Smooth muscle cell (in vitro differentiated cells): ENCODE data around the gene SERPINE3. TPM values are rescaled to one million over a fixed set of nuclear protein-coding genes. Genes with fewer than 3 reads are reported as not detected.

ENCODE experiments used
- DNase-seq: peaks from one replicate; lab custom pipeline; 2025; ENCODE audit not compliant: unreplicated experiment; lab: John Stamatoyannopoulos, UW
- H2AFZ ChIP-seq: fragments of 200-600 bp; sonication (generic); 2 replicates; pipeline ENCODE4 v1.6.0; 2016; ENCODE audit warnings: antibody characterized with exemption, low read depth, mild to moderate bottlenecking
- H3F3A ChIP-seq: fragments of 200-600 bp; sonication (generic); 2 replicates; pipeline ENCODE4 v1.6.0; 2017; ENCODE audit warnings: antibody characterized with exemption, low read depth
- H3K27ac ChIP-seq: fragments of 200-600 bp; sonication (generic); 2 replicates; pipeline ENCODE4 v1.5.1; 2016; ENCODE audit warnings: low read depth, mild to moderate bottlenecking
- H3K27me3 ChIP-seq: fragments of 200-600 bp; sonication (generic); 2 replicates; pipeline ENCODE4 v1.6.1; 2016; ENCODE audit warnings: low read depth, mild to moderate bottlenecking
- H3K36me3 ChIP-seq: fragments of 200-600 bp; sonication (generic); 2 replicates; pipeline ENCODE4 v1.5.1; 2016; ENCODE audit warnings: low read depth
- H3K4me1 ChIP-seq: fragments of 200-600 bp; sonication (generic); 2 replicates; pipeline ENCODE4 v1.5.1; 2016; ENCODE audit warnings: low read depth
- H3K4me2 ChIP-seq: fragments of 200-600 bp; sonication (generic); 2 replicates; pipeline ENCODE4 v1.6.0; 2016; ENCODE audit warnings: mild to moderate bottlenecking
- H3K4me3 ChIP-seq: fragments of 200-600 bp; sonication (generic); 2 replicates; pipeline ENCODE4 v1.5.1; 2016; ENCODE audit warnings: mild to moderate bottlenecking
- H3K79me2 ChIP-seq: fragments of 200-600 bp; sonication (generic); 2 replicates; pipeline ENCODE4 v1.6.0; 2016; ENCODE audit warnings: low read depth, mild to moderate bottlenecking
- H3K9ac ChIP-seq: fragments of 200-600 bp; sonication (generic); 2 replicates; pipeline ENCODE4 v1.6.0; 2016; ENCODE audit warnings: low read depth
- H3K9me3 ChIP-seq: fragments of 200-600 bp; sonication (generic); replicated peaks from 2 replicates; pipeline ENCODE4 v1.5.1; 2016; ENCODE audit warnings: low read depth
- H4K20me1 ChIP-seq: fragments of 200-600 bp; sonication (generic); 2 replicates; pipeline ENCODE4 v1.6.0; 2016; ENCODE audit warnings: low read depth
- WGBS: methylation state at CpG from one replicate; pipeline ENCODE4 v1.1.7; 2016; ENCODE audit warnings: low lambda C conversion rate; 5-methylcytosine and 5-hydroxymethylcytosine counted together
- polyA plus RNA-seq: library from polyadenylated mRNA; unstranded; fragments of >200 nt; fragmentation: Nextera tagmentation; extraction: Ambion mirVana; gene quantifications from 2 replicates; pipeline ENCODE4 v1.2.1, GENCODE V29; 2016
- total RNA-seq: library from RNA; depleted of rRNA; stranded (reverse); fragments of >200 nt; gene quantifications from 2 replicates; pipeline ENCODE4 v1.2.3, GENCODE V29; 2014
- TF ChIP-seq, protein P1 (sequence below): fragments of 200-600 bp; sonication (generic); IDR thresholded peaks from 2 replicates; pipeline ENCODE4 v1.5.1; 2017; ENCODE audit warnings: borderline replicate concordance, mild to moderate bottlenecking, antibody characterized with exemption; ENCODE audit not compliant: insufficient read depth, poor library complexity, severe bottlenecking

The SERPINE3 gene
- total and polyA plus RNA-seq, 2 experiments from 2014 or later, result not detected

DNA sequence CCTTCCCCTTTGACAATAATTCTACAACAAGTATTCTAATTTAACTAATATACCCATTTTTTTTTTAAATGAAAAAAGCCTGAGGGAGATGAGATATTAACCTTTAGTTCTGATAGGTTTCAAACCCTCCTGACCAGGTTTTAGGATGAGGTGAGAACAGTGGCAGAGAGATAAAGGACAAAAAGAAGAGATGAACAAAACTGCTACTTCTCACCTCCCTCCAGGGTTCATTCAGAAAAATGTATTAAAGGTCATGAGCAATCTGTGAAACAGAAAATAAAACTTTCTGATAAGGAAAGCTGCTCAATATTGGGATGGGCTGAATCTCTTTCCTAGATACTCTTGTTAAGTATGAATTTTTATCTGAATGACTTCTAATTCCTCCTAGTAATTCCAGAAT lies 24.1 kb downstream of the SERPINE3 start:
- DNase-seq, result no peak
- H3K36me3 ChIP-seq, result peaks cover 26% of the 10 kb centered on the region
- H3K27ac ChIP-seq, result no peak overlapping the region
- H3K4me1 ChIP-seq, result no peaks in the 10 kb centered on the region
- no peak overlapping the region for H3K4me2 ChIP-seq
- peaks cover 6% of the 10 kb centered on the region for H4K20me1 ChIP-seq
- no peak overlapping the region for H2AFZ ChIP-seq
- TF ChIP-seq, protein P1, sequence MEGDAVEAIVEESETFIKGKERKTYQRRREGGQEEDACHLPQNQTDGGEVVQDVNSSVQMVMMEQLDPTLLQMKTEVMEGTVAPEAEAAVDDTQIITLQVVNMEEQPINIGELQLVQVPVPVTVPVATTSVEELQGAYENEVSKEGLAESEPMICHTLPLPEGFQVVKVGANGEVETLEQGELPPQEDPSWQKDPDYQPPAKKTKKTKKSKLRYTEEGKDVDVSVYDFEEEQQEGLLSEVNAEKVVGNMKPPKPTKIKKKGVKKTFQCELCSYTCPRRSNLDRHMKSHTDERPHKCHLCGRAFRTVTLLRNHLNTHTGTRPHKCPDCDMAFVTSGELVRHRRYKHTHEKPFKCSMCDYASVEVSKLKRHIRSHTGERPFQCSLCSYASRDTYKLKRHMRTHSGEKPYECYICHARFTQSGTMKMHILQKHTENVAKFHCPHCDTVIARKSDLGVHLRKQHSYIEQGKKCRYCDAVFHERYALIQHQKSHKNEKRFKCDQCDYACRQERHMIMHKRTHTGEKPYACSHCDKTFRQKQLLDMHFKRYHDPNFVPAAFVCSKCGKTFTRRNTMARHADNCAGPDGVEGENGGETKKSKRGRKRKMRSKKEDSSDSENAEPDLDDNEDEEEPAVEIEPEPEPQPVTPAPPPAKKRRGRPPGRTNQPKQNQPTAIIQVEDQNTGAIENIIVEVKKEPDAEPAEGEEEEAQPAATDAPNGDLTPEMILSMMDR, result no peak
- no peaks in the 10 kb centered on the region for H3K79me2 ChIP-seq
- no peaks in the 10 kb centered on the region for H3K27me3 ChIP-seq
- no peak overlapping the region for H3K4me3 ChIP-seq
- peaks cover 8% of the 10 kb centered on the region for H3F3A ChIP-seq
- H3K9me3 ChIP-seq, result no peaks in the 10 kb centered on the region
- H3K9ac ChIP-seq, result no peak overlapping the region

DNA sequence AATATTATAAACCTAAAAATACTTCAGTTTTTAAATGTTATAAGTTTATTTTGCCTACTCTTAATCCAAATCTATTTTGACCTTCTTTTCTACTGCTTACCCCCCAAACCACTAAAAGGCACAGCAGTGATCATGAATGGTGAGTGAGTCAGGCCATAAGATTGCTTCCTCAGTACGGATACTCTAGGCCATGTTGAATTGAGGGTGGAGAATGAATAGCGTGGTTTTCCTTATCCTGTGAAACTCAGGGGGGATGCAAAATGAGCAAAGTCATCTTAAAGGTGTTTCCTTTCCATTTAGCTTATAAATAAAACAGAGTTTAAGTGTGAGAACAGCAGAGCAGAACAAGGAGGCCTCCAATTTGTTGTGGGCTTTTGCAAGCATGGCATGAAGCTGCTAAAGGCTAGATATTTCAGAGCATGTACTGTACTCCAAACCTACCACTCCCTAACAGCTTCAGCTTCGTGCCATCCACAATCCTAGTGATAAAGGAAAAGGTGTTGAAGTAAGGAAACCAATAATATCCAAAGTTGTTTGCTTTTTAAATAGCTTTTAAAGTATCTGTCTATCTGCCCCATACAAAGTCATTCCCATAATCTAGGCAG lies 25.0 kb downstream of the SERPINE3 start:
- H4K20me1 ChIP-seq, result peaks cover 6% of the 10 kb centered on the region
- no peaks in the 10 kb centered on the region for H3K79me2 ChIP-seq
- no peak overlapping the region for H2AFZ ChIP-seq
- H3F3A ChIP-seq, result peaks cover 8% of the 10 kb centered on the region
- DNase-seq, result no peak
- TF ChIP-seq, protein P1, result no peak
- 53% methylated on average over 3 of the region's 3 CpGs for WGBS
- H3K4me3 ChIP-seq, result no peak overlapping the region
- no peak overlapping the region for H3K4me2 ChIP-seq
- no peaks in the 10 kb centered on the region for H3K4me1 ChIP-seq
- peak overlapping the region; percentile 6 for H3K27ac ChIP-seq
- H3K9me3 ChIP-seq, result no peaks in the 10 kb centered on the region
- no peaks in the 10 kb centered on the region for H3K27me3 ChIP-seq
- peaks cover 28% of the 10 kb centered on the region for H3K36me3 ChIP-seq
- H3K9ac ChIP-seq, result no peak overlapping the region

DNA sequence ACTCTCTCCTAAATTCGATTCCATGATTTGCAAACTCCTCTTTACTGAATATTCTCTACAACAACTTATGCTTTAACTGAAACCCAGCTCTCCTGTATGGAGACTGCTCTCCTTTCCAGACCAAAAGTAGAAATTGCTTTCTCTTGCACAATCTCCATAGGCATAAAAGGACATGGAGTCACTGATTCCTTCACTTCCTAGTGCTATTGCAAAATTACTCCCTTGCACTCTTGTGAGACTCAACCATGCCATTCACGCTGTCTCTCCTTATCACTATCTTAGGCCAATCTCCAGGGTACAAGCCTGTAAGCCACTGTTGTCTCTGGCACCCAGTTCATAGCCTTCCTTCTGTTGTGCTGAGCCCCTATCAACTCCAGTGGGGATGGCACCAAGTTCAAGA lies 30.6 kb downstream of the SERPINE3 start:
- H3K36me3 ChIP-seq, result peaks cover 50% of the 10 kb centered on the region
- peaks cover 30% of the 10 kb centered on the region for H4K20me1 ChIP-seq
- H3K27ac ChIP-seq, result no peak overlapping the region
- H3K27me3 ChIP-seq, result no peaks in the 10 kb centered on the region
- H3K9ac ChIP-seq, result no peak overlapping the region
- no peak overlapping the region for H3K4me2 ChIP-seq
- no peak for DNase-seq
- TF ChIP-seq, protein P1, result no peak
- H3K4me1 ChIP-seq, result no peaks in the 10 kb centered on the region
- 76% methylated on average over 2 of the region's 2 CpGs for WGBS
- no peaks in the 10 kb centered on the region for H3F3A ChIP-seq
- H2AFZ ChIP-seq, result no peak overlapping the region
- H3K9me3 ChIP-seq, result no peaks in the 10 kb centered on the region
- no peak overlapping the region for H3K4me3 ChIP-seq
- H3K79me2 ChIP-seq, result no peaks in the 10 kb centered on the region

DNA sequence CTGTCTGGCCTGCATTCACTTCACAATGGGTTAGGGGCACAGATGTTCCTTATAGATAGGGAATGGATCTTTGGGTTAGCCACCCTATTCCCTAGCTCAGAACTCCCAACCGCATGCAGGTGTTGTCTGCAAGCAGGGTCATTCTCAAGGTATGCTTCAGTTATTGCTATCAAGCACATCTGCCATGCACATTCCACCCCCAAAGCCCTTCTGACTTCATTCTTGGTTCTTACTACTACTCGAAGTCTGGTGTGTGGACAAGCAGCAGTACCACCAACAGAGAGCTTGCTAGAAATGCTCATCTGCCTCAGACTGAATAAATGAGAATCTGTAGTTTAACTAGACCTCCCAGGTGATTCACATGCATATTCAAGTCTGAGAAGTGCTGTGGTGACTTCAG lies 31.3 kb downstream of the SERPINE3 start:
- peaks cover 28% of the 10 kb centered on the region for H4K20me1 ChIP-seq
- TF ChIP-seq, protein P1, result no peak
- H3F3A ChIP-seq, result no peaks in the 10 kb centered on the region
- no peaks in the 10 kb centered on the region for H3K79me2 ChIP-seq
- no peak overlapping the region for H3K4me3 ChIP-seq
- no peaks in the 10 kb centered on the region for H3K4me1 ChIP-seq
- no peak overlapping the region for H3K9ac ChIP-seq
- no peaks in the 10 kb centered on the region for H3K9me3 ChIP-seq
- WGBS, result 95% methylated on average over 2 of the region's 2 CpGs
- H3K27me3 ChIP-seq, result no peaks in the 10 kb centered on the region
- DNase-seq, result no peak
- H3K4me2 ChIP-seq, result no peak overlapping the region
- peaks cover 50% of the 10 kb centered on the region for H3K36me3 ChIP-seq
- H3K27ac ChIP-seq, result no peak overlapping the region
- no peak overlapping the region for H2AFZ ChIP-seq
